ENCODE results near the gene CCDC142.
A peak's percentile ranks its signal among the peaks of the same experiment; 100 is the strongest.
"Not testable (repeated sequence)": the region's sequence is repeated elsewhere in the genome, so short reads cannot be mapped to it uniquely, and the experiment has no call there.

Gene CCDC142

GRCh38 chr2:74447230-74447999 lies 35.4 kb downstream of the CCDC142 start:
- no peak for DNase-seq

- no peak for DNase-seq
Measured at GRCh38 chr2:74444498-74445318, 38.1 kb downstream of the CCDC142 start.

GRCh38 chr2:74442483-74443297 lies 40.1 kb downstream of the CCDC142 start:
- not testable (repeated sequence) for DNase-seq

GRCh38 chr2:74441690-74442482 lies 40.9 kb downstream of the CCDC142 start, which contains the start of gene RTKN:
RTKN (minus strand) TSS chr2:74441937; CDS start chr2:74441816, 121 bp downstream.
- DNase-seq, result peak in 5 of 58 donors; percentile 25 to 40 (median 32)

GRCh38 chr2:74441170-74441689 lies 41.6 kb downstream of the CCDC142 start:
- DNase-seq, result peak in 10 of 58 donors; percentile 14 to 70 (median 52)

GRCh38 chr2:74440378-74441169 lies 42.2 kb downstream of the CCDC142 start:
- DNase-seq, result peak in 56 of 58 donors; percentile 37 to 95 (median 84)

- DNase-seq, result peak in 57 of 58 donors; percentile 10 to 96 (median 78)
Measured at GRCh38 chr2:74439803-74440377, 42.9 kb downstream of the CCDC142 start.

GRCh38 chr2:74439373-74439772 lies 43.4 kb downstream of the CCDC142 start:
- no peak for DNase-seq

GRCh38 chr2:74438248-74438647 lies 44.5 kb downstream of the CCDC142 start:
- DNase-seq, result no peak

GRCh38 chr2:74436848-74437695 lies 45.7 kb downstream of the CCDC142 start:
- no peak for DNase-seq

- DNase-seq, result no peak
Measured at GRCh38 chr2:74436111-74436805, 46.5 kb downstream of the CCDC142 start.

- DNase-seq, result no peak
Measured at GRCh38 chr2:74430502-74430901, 52.3 kb downstream of the CCDC142 start.

GRCh38 chr2:74429487-74430451 lies 53.0 kb downstream of the CCDC142 start:
- DNase-seq, result no peak

GRCh38 chr2:74428675-74429074 lies 54.1 kb downstream of the CCDC142 start:
- no peak for DNase-seq

GRCh38 chr2:74427551-74427950 lies 55.2 kb downstream of the CCDC142 start:
- DNase-seq, result no peak

GRCh38 chr2:74426181-74426758 lies 56.5 kb downstream of the CCDC142 start:
- no peak for DNase-seq
